Ectodermal cell (in vitro differentiated cells): ENCODE measurements around the gene ZNF574.

ENCODE experiments used
- H3K27ac ChIP-seq: 2 replicates; pipeline ENCODE4 v1.7.0; 2013; ENCODE audit warnings: mild to moderate bottlenecking, low read depth, low read length; ENCODE audit not compliant: insufficient read depth, poor library complexity, severe bottlenecking
- H3K27me3 ChIP-seq: 2 replicates; pipeline ENCODE4 v1.7.0; 2013; ENCODE audit warnings: mild to moderate bottlenecking, low read length; ENCODE audit not compliant: insufficient read depth, control insufficient read depth, poor library complexity, severe bottlenecking
- H3K36me3 ChIP-seq: one replicate; pipeline ENCODE4 v1.7.0; 2013; ENCODE audit warnings: low read length; ENCODE audit not compliant: control insufficient read depth, insufficient read depth
- H3K4me1 ChIP-seq: one replicate; pipeline ENCODE4 v1.7.0; 2013; ENCODE audit warnings: low read length; ENCODE audit not compliant: control insufficient read depth, insufficient read depth
- H3K4me3 ChIP-seq: 2 replicates; pipeline ENCODE4 v1.7.0; 2013; ENCODE audit warnings: low read depth, low read length, control low read depth; ENCODE audit not compliant: insufficient read depth
- H3K9me3 ChIP-seq: 2 replicates; pipeline ENCODE4 v1.7.0; 2013; ENCODE audit warnings: mild to moderate bottlenecking, low read length, moderate library complexity; ENCODE audit not compliant: control insufficient read depth
- WGBS, 2 experiments: methylation state at CpG; one replicate each; pipeline ENCODE4 v1.1.7; 2013; ENCODE audit warnings: missing lambda C conversion rate in 2 of 2; 5-methylcytosine and 5-hydroxymethylcytosine counted together

The ZNF574 gene

DNA sequence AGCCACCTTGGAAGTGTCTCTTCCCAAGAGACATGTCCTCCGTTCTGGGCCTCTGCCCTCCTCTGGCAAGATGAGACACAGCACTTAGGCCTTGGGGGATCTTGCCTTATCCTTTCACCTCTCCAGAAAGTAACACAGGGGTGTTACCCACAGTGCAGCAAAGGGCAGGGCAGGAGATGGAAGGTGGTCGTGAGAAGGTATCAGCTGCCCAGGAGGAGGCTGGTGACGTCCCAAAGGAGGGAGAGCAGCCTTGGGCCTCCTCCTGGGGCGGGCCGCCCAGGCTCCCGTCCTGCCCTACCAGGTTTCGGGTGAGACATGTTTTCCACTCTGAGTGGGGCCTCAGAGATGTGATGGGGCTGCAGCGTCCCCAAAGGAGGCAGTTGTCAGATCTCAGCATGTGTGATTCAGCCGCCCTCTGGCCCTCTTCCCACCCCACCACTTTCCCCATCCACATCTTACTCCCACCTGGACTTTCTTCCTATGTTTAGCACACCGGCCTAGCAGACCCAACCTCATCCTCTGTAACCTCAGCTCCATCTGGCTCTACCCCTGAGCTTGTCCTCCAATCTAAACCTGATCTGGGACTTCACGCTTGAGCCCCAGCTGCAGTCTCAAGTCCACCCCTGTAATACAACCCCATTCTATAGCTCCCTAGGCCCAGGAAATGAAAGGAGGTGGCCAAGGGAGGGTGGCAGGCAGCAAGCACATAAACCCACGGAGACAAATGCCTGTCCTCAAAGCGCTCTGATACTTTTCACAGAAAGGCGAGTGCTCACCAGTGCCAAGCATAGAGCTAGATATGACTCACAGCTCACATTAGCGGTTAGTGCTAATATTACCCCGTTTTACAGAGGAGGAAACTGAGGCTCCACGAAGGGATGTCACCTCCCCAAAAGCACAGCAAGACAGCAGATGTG lies 47.0 kb downstream of the ZNF574 start:
- H3K27ac ChIP-seq, result no peak overlapping the region
- no peaks in the 10 kb centered on the region for H3K4me1 ChIP-seq
- H3K27me3 ChIP-seq, result no peaks in the 10 kb centered on the region
- WGBS, 2 experiments, result 88 to 90% methylated on average over 17 of the region's 17 CpGs
- no peak overlapping the region for H3K4me3 ChIP-seq
- H3K36me3 ChIP-seq, result no peaks in the 10 kb centered on the region
- no peaks in the 10 kb centered on the region for H3K9me3 ChIP-seq

DNA sequence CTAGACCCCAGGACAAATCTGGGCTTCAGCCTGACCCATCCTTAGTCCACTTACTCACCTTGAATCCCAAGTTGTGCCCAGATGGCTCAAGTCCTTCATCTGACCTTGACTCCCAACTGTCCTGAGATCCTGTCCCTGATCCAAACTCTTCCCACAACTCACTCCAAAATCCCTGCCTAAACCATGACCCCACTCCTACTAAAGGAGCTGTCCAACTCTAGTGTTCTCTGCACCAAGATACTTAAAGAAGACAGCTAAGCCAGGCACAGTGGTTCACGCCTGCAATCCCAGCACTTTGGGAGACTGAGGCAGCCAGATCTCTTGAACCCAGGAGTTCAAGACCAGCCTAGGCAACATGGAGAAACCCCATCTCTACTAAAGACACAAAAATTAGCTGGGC lies 47.8 kb downstream of the ZNF574 start:
- no peak overlapping the region for H3K27ac ChIP-seq
- no peaks in the 10 kb centered on the region for H3K4me1 ChIP-seq
- 82 to 94% methylated on average over 1 of the region's 1 CpG for WGBS, 2 experiments
- H3K4me3 ChIP-seq, result no peak overlapping the region
- H3K36me3 ChIP-seq, result no peaks in the 10 kb centered on the region
- H3K27me3 ChIP-seq, result no peaks in the 10 kb centered on the region
- H3K9me3 ChIP-seq, result no peaks in the 10 kb centered on the region

DNA sequence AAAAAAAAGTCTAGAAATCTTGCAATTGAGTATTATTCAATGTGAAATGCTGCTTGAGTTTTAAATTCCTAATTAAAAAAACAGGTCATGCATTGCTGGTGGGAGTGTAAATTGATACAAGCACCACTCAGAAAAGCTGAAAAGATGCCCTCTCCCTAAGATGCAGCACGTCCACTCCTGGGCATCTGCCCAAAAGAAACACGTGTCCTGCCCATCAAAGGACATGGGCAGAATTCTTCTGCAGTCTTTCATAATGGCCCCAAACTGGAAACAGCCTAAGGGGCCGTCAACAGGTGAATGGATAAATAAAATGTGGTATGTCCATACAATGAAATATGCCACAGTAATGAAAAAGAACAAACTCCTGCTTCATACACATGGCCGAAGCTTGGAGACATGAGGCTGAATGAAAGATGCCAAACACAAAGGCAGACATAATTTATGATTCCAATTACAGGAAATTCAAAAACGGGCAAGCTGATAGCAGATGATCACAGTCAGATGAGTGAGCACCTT lies 48.5 kb downstream of the ZNF574 start:
- Histone ChIP-seq H3K9me3 (no peaks in the 10 kb centered on the region), H3K36me3 (no peaks in the 10 kb centered on the region), H3K4me1 (no peaks in the 10 kb centered on the region), H3K27ac (no peak overlapping the region), H3K4me3 (no peak overlapping the region), H3K27me3 (no peaks in the 10 kb centered on the region)
- 91 to 95% methylated on average over 5 of the region's 5 CpGs for WGBS, 2 experiments

DNA sequence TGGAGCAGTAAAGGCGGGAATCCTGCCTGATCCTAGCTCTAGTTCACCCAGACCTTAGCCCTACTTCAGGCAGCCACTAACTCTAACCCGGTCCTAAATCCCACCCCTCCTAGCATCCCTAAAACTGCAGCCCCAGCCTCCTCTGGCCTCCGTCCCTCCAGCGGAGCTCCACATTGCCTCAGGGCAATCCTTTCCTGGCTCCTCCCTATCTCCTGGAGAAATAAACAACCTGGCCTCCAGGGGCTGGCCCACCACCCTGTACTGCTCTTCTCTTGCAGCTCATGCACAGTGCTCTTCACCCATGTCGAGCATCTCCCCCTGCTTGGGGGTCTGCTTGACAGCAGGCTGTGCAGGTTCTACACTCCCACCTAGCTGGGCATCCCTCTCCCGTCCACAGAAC lies 49.6 kb downstream of the ZNF574 start:
- no peaks in the 10 kb centered on the region for H3K36me3 ChIP-seq
- no peaks in the 10 kb centered on the region for H3K27me3 ChIP-seq
- no peak overlapping the region for H3K27ac ChIP-seq
- no peaks in the 10 kb centered on the region for H3K9me3 ChIP-seq
- no peak overlapping the region for H3K4me3 ChIP-seq
- no peaks in the 10 kb centered on the region for H3K4me1 ChIP-seq
- WGBS, 2 experiments, result 65 to 68% methylated on average over 6 of the region's 6 CpGs

DNA sequence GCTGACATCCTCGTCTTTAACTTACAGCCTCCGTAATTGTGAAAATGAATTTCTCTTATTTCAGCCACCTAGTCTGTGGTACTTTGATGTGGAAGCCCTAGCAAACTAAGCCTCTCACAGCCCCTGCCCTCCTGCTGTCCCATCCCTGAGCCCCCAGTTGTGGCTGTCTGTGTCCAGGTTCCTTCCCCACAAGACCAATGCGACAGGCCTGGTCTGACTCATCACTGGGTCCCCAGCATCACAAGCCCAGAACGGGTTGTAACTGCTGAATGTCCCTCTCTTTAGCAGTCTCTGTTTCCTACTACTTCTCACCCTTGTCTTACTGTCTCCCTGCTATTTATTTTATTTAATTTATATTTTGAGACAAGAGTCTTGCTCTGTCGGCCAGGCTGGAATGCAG lies 50.6 kb downstream of the ZNF574 start:
- no peak overlapping the region for H3K4me3 ChIP-seq
- no peaks in the 10 kb centered on the region for H3K9me3 ChIP-seq
- H3K4me1 ChIP-seq, result peaks cover under 1% of the 10 kb centered on the region
- peaks cover 4% of the 10 kb centered on the region for H3K27me3 ChIP-seq
- WGBS, 2 experiments, result 91 to 95% methylated on average over 5 of the region's 5 CpGs
- no peaks in the 10 kb centered on the region for H3K36me3 ChIP-seq
- H3K27ac ChIP-seq, result no peak overlapping the region

DNA sequence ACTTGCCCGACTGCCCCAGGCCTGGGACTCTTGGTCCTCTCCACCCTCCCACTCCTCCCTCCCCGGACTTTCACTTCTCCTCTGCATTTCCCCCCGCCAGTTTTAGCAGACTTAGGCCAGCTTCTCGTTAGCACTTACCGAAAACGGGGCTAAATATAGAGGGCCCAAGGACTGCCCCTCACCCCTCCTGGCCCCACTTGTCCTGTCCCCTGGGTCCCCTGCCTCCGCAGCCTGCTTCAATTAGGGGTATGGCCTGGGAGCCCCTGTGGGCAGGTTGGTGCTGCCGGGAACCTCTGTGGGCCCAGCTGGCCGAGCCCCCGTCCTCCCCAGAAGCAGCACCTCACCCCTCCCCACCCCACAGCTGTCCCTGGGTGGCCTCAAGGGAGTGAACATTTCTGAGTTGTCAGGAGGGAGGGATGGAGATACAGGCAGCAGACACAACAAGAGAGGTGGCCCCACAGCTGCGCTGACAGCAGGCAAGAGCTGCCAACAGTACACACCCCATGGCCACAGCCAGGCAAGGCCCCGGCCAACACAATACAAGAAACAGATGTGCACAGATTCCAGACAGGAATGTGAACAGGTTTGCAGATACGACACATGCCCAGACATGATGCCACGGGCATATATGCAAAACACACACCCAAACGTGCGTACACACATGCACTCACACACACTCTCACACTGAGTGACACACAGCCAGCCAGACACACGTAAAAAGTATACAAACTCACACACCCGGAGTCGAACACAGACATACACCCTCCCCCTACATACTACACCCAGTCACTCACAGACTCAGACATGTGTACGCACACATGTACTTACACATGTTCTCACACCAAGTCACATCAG lies 53.7 kb downstream of the ZNF574 start:
- 78 to 79% methylated on average over 20 of the region's 20 CpGs for WGBS, 2 experiments
- Histone ChIP-seq H3K9me3 (no peaks in the 10 kb centered on the region), H3K36me3 (no peaks in the 10 kb centered on the region), H3K27ac (no peak overlapping the region), H3K4me3 (no peak overlapping the region), H3K27me3 (peaks cover 31% of the 10 kb centered on the region), H3K4me1 (peaks cover 12% of the 10 kb centered on the region)

DNA sequence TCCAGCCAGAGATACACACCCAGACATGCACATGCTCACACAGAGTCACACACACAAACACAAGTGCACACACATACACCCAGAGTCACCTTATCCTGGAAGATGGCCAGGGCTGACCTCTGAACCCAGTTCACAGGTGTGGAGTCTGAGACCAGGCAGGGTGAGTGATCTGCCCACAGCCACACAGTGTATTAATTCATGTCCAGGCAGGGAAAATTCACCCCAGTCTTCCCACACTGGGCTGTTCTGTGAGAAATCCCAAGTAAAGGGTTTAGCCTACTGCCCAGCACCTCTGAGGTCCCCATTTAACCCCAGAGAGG lies 54.2 kb downstream of the ZNF574 start:
- H3K36me3 ChIP-seq, result no peaks in the 10 kb centered on the region
- H3K27ac ChIP-seq, result no peak overlapping the region
- no peak overlapping the region for H3K4me3 ChIP-seq
- H3K27me3 ChIP-seq, result peaks cover 31% of the 10 kb centered on the region
- no peaks in the 10 kb centered on the region for H3K9me3 ChIP-seq
- H3K4me1 ChIP-seq, result peaks cover 12% of the 10 kb centered on the region
